ENCODE results near the gene RFESD.

DNA sequence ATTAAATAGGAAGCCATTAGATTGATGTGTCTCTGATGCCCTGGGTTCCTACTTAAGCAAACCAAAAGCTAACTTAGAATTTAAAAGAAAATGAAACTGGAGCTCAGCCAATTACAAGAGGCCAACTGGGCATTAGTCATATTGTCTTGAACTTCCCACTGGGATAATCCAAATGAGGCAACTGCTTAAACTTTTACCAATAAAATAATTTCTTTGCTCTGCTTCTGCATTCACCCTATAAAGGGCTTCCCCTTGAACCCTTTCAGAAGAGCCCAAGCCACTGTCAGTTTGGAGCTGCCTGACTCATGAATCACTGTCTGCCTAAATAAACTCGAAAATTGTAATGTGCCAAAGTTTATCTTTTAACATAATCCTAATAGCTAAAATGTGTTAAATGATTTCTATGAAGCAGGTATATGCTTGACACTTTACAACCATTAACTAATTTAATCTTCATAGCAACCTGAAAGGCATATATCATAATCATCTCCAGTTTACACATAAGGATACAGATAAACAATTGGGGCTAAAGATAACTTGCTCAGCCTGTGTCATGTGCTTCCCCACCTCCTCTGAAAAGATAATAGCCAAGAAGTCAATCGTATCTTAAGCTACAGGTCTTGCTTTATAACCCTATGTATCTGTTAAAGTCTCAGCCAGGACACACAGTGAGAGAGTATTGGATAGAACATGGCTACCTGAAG, 15.2 kb upstream of the RFESD start:
- TF ChIP-seq, protein P1, sequence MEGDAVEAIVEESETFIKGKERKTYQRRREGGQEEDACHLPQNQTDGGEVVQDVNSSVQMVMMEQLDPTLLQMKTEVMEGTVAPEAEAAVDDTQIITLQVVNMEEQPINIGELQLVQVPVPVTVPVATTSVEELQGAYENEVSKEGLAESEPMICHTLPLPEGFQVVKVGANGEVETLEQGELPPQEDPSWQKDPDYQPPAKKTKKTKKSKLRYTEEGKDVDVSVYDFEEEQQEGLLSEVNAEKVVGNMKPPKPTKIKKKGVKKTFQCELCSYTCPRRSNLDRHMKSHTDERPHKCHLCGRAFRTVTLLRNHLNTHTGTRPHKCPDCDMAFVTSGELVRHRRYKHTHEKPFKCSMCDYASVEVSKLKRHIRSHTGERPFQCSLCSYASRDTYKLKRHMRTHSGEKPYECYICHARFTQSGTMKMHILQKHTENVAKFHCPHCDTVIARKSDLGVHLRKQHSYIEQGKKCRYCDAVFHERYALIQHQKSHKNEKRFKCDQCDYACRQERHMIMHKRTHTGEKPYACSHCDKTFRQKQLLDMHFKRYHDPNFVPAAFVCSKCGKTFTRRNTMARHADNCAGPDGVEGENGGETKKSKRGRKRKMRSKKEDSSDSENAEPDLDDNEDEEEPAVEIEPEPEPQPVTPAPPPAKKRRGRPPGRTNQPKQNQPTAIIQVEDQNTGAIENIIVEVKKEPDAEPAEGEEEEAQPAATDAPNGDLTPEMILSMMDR (conservative IDR thresholded peaks at IDR 0.05 in 1 of 2, IDR thresholded peaks at IDR 0.05 in 1 of 2; ENCODE audit: extremely low read depth in 1 of 2, insufficient read depth in 1 of 2, low read depth in 1 of 2, low read length in 2 of 2), result no peak
- TF ChIP-seq EZH2 (IDR thresholded peaks at IDR 0.05; ENCODE audit: borderline replicate concordance, low read length), result no peak

Data from mammary epithelial cell (primary cell).